HT-29 (cell line): ENCODE data around the gene LRP4. TPM values are rescaled to one million over a fixed set of nuclear protein-coding genes. Genes with fewer than 3 reads are reported as not detected.
"Not testable (repeated sequence)": the region's sequence is repeated elsewhere in the genome, so short reads cannot be mapped to it uniquely, and the experiment has no call there.

Source experiments
- DNase-seq: peaks from one replicate; pipeline ENCODE4 v3.0.0-alpha.2; 2015; ENCODE audit warnings: low spot score
- total RNA-seq: library from RNA; depleted of rRNA; stranded (reverse); fragments of >200 nt; shearing (Covaris generic); gene quantifications from 2 replicates; pipeline ENCODE4 v1.2.3, GENCODE V29; 2014; rRNA removed

LRP4 gene
- total RNA-seq: 0.15 TPM in 1 of 2 replicates, not detected in the other

GRCh38 chr11:46918083-46918787 lies at the start of gene LRP4:
LRP4 (minus strand) TSS chr11:46918550; CDS start chr11:46918379, 171 bp downstream.
- no peak for DNase-seq

- no peak for DNase-seq
Observed at GRCh38 chr11:46967962-46968361, 49.6 kb upstream of the LRP4 start.

- no peak for DNase-seq
Observed at GRCh38 chr11:46966773-46967172, 48.4 kb upstream of the LRP4 start.

- no peak for DNase-seq
Observed at GRCh38 chr11:46963844-46964243, 45.5 kb upstream of the LRP4 start.

- DNase-seq: not testable (repeated sequence)
Observed at GRCh38 chr11:46961886-46962285, 43.5 kb upstream of the LRP4 start.

- DNase-seq: no peak
Observed at GRCh38 chr11:46961041-46961440, 42.7 kb upstream of the LRP4 start.

GRCh38 chr11:46958777-46959176 lies 40.4 kb upstream of the LRP4 start:
- no peak for DNase-seq

- no peak for DNase-seq
Observed at GRCh38 chr11:46953093-46953492, 34.7 kb upstream of the LRP4 start.

- no peak for DNase-seq
Observed at GRCh38 chr11:46952553-46952952, 34.2 kb upstream of the LRP4 start.

GRCh38 chr11:46951864-46952263 lies 33.5 kb upstream of the LRP4 start:
- DNase-seq: no peak

GRCh38 chr11:46949297-46949696 lies 30.9 kb upstream of the LRP4 start:
- DNase-seq: no peak

GRCh38 chr11:46948378-46949131 lies 30.2 kb upstream of the LRP4 start:
- peak; percentile 22 for DNase-seq

GRCh38 chr11:46947399-46948077 lies 29.2 kb upstream of the LRP4 start:
- no peak for DNase-seq

GRCh38 chr11:46944356-46945075 lies 26.2 kb upstream of the LRP4 start:
- DNase-seq: no peak

GRCh38 chr11:46942172-46942571 lies 23.8 kb upstream of the LRP4 start:
- no peak for DNase-seq

GRCh38 chr11:46936138-46937110 lies 18.1 kb upstream of the LRP4 start, which contains the start of gene CSTPP1:
CSTPP1 (plus strand) TSS chr11:46936761; CDS start chr11:46936806, 45 bp downstream.
- DNase-seq: peak; percentile 98

GRCh38 chr11:46930089-46930488 lies 11.7 kb upstream of the LRP4 start:
- DNase-seq: peak; percentile 82

- not testable (repeated sequence) for DNase-seq
Observed at GRCh38 chr11:46928701-46929100, 10.4 kb upstream of the LRP4 start.

GRCh38 chr11:46927928-46928327 lies 9.6 kb upstream of the LRP4 start:
- not testable (repeated sequence) for DNase-seq

- no peak for DNase-seq
Observed at GRCh38 chr11:46920755-46921154, 2.4 kb upstream of the LRP4 start.
